T-helper 22 cell (primary cell): Measurements from ENCODE around the gene SCARB1.
"Not testable (repeated sequence)": the region's sequence is repeated elsewhere in the genome, so short reads cannot be mapped to it uniquely, and the experiment has no call there.

Source experiments
- DNase-seq: peaks from one replicate; pipeline ENCODE4 v3.0.0-alpha.2; 2020; ENCODE audit warnings: low read depth

Gene SCARB1, protein sequence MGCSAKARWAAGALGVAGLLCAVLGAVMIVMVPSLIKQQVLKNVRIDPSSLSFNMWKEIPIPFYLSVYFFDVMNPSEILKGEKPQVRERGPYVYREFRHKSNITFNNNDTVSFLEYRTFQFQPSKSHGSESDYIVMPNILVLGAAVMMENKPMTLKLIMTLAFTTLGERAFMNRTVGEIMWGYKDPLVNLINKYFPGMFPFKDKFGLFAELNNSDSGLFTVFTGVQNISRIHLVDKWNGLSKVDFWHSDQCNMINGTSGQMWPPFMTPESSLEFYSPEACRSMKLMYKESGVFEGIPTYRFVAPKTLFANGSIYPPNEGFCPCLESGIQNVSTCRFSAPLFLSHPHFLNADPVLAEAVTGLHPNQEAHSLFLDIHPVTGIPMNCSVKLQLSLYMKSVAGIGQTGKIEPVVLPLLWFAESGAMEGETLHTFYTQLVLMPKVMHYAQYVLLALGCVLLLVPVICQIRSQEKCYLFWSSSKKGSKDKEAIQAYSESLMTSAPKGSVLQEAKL

DNA sequence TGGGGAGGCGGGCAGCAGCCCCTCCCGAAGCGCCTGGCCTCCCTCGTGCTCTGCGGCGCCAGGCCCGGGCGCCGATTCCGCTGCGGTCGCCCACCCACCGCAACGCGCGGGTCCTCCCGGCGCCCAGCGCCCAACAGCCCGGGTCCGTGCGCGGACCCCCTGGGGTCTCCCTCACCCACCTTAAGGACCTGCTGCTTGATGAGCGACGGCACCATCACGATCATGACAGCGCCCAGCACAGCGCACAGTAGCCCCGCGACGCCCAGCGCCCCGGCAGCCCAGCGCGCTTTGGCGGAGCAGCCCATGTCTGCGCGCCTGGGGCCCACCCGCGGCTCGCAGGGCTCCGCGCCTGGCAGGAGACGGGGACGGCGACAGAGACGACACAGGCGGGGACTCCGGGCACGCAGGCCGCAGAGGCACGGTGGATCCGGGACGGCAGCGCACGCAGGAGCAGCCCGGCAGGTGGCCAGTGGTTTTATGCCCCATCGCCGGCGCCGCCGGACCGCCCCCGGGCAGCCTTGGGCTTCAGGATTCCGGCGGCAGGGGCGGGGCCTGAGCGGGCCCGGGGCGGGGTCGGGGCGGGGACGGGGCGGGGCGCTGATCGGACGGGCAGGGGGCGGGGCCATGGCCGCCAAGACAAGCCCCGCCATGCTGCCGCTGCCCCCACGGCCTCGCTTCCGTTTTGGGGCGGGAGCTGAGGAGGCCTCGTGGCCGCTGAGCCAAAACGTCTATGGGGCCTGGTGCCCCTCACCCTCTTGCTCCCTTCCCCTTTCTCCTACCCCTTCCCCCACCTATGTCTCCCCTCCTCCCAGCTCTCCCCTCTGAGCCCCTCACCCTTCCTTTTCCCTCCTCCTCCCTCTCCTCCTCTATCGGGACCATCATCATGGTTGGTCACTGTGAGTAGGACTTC, at the start of gene SCARB1:
Gene SCARB1, minus strand, starts transcription at position 449 of the 910 bp plus-strand sequence. Its CDS starts 144 bp downstream, at position 305.
- peak; percentile 53 for DNase-seq

DNA sequence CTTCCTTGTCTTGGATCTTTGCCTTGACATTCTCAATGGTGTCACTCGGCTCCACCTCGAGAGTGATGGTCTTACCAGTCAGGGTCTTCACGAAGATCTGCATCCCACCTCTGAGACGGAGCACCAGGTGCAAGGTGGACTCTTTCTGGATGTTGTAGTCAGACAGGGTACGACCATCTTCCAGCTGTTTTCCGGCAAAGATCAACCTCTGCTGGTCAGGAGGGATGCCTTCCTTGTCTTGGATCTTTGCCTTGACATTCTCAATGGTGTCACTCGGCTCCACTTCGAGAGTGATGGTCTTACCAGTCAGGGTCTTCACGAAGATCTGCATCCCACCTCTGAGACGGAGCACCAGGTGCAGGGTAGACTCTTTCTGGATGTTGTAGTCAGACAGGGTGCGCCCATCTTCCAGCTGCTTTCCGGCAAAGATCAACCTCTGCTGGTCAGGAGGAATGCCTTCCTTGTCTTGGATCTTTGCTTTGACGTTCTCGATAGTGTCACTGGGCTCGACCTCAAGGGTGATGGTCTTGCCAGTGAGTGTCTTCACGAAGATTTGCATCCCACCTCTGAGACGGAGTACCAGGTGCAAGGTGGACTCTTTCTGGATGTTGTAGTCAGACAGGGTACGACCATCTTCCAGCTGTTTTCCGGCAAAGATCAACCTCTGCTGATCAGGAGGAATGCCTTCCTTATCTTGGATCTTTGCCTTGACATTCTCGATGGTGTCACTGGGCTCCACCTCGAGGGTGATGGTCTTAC, 49.0 kb upstream of the SCARB1 start:
- DNase-seq = not testable (repeated sequence)

DNA sequence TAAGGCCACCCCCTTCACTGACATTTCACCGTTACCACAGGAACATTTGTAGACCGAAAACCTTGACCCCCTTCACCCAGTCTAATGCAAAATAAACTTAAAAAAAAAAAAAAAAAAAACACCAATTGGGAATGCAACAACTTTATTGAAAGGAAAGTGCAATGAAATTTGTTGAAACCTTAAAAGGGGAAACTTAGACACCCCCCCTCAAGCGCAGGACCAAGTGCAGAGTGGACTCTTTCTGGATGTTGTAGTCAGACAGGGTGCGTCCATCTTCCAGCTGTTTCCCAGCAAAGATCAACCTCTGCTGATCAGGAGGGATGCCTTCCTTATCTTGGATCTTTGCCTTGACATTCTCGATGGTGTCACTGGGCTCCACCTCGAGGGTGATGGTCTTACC, 47.9 kb upstream of the SCARB1 start:
- DNase-seq = not testable (repeated sequence)

DNA sequence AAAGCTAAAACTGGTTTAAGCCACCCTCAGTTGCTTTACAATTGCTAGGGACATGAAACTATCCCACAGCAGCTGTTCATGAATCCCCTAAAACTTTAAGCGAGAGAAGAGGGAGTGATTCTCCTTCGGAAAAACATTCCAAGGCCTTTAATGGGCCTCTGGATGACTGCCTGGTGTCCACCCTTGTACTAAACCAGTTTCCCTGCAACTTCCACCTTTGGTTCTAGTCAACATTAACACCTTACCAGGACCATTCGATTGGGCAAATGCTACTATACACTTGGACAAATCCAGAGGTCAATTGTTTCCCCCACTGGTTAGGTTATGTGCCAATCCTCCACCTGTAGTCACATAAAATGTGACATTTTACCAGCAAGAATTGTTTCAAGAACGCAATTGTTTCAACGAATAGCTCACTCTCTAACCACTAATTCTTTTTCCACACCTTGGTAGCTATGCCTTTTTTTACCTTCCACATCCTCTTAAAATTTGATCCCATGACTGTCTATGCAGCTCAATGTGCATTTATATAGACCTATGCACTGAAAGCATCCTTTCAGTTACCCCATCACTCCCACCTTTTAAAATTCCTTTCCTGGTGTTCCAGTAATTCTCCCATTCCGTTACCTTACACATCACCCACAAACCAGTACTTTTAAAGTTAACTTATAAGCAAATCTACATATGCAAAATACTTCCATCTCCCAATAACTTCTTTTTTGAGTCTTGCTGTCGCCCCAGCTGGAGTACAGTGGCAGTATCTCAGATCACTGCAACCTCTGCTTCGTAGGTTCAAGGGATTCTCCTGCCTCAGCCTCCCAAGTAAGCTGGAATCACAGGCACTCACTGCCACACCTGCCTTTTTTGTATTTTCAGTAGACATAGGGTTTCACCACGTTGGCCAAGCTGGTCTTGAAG, 47.2 kb upstream of the SCARB1 start:
- no peak for DNase-seq

DNA sequence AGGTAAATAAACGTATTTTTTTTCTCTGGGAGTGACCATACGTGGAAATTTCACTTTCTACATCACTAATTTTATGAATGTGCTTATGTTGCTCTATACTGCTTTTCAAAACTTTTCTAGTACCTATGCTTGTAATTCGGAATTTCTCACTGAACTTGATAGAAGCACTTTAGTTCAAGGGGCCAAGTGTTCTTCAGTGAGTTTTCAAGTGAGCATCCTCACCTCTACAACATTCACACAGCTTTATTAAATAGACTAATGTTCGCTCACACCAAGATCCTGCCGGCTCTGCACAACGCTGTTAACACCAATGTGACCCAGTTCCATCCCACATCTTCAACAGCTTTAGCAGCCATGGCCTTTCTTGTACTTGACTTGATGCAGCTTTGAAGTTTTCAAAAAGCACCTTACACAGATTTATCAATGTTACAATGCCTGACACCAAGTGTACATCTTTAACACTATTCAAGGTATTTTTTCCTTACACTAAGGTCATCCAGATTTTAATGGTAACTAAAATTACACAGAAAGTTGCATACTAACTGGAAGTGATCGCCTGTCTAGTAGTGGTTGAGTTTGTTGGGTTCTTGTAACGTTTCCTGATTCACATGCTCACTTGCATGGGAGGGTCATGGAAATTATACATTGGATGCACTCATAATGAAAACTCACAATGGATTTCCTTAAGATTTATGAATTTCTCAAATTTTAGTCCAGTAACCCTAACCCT, 46.3 kb upstream of the SCARB1 start:
- DNase-seq = no peak

DNA sequence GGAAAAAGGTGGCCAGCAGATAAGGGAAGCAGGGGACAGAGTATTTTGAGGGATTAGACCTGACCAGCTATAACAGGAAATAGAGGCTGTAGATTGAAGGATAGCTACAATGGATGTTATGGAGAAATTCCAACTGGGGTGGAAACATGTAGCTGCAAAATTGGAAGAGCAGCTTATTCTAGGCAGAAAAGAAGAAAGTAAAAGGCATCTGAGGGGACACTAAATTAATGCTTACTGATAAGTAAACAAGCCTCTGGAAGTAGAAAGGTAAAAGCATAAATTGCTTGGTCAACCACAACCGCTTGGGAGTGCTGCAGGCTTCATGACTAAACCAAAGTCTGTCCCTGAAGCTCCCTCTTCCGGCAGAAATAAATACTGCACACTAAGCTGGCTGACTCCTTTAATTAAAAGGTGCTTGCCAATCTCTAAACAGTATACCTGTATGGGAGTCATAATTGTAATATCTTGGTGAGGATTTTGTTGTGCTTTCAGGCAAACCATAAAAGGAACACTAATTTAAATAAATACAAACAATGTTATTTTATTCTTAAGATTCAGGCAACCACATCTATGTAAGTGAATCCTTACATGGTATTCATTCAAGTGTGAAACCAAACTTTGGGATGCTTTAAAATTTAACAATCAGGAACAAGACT, 43.1 kb upstream of the SCARB1 start:
- DNase-seq = peak; percentile 75

DNA sequence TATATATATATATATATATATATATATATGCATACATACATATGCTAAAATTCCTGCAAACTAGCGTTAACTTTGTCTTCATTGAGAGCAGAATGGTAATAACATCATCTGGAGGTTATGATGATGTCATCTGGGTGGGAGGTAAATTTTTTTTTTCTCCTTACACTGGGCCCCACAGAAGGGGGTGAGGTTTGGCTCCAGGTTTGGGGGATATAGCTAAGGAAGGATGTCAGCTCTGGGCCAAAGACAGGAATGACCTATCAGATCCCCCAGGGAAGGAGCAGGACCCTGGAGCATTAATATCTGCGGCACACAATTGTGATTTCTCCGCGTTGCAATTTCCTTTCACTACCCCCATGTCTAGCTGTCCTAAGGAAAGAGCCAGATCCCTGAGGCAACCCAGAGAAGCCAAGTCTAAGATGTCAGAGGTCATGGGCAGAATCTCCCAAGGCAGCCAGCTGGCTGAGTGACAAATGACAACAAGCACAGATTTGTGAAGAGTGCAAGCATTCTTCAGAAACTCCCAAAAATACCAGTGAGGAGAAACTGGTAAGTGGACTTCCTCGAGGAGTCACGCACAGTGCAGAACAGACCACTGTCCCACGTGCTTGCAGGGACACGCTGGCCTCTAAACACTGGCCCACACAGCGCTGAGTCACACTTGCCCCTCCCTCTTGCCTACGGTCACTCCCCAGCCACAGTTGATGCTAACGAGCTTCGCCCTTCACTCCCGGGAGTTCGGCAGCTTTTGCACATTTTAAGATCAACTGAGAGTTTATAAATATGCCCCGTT, 40.8 kb upstream of the SCARB1 start:
- DNase-seq = no peak

DNA sequence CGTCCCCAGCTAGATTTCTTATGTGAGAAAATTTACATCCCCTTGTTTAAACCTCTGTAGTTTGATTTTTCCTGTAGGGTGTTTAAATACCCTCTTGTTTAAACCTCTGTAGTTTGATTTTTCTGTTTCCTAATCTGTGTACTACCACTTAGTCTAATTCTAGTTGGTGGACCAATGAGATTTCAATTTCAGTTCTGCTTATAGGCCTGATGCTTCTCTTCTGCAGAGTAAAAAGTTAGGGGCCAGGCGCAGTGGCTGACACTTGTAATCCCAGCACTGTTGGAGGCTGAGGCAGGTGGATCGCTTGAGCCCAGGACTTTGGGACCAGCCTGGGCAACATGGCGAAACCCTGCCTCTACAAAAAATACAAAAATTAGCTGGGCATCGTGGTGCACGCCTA, 39.3 kb upstream of the SCARB1 start:
- DNase-seq = no peak

DNA sequence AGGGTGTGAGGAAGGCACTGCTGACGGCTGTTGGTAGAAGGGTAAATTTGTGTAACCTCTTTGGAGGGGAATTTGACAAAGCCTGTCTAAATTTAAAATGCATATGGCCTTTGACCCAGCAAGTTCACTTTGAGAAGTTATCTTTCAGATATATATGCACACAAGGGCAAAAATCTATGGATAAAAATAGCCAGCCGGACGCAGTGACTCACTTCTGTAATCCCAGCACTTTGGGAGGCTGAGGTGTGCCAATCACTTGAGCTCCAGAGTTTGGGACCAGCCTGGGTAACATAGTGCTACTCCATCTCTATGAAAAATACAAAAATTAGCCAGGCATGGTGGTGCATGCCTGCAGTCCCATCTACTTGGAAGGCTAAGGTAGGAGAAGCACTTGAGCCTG, 37.3 kb upstream of the SCARB1 start:
- no peak for DNase-seq

DNA sequence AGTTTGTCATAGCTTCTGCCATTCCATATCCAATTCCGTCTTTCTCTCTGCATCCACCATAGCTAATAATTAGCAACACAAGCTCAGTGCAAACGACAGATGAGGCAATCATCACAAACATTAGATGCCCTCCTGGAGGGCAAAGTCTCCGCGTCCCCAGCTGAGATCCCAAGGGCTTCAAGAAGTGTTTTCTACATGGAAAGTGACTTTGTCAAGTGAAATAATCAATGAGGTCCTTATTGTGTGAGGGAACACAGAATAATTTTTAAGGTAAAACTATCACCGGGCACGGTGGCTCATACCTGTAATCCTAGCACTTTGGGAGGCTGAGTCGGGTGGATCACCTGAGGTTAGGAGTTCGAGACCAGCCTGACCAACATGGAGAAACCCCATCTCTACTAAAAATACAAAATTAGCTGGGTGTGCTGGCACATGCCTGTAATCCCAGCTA, 36.7 kb upstream of the SCARB1 start:
- DNase-seq = not testable (repeated sequence)

DNA sequence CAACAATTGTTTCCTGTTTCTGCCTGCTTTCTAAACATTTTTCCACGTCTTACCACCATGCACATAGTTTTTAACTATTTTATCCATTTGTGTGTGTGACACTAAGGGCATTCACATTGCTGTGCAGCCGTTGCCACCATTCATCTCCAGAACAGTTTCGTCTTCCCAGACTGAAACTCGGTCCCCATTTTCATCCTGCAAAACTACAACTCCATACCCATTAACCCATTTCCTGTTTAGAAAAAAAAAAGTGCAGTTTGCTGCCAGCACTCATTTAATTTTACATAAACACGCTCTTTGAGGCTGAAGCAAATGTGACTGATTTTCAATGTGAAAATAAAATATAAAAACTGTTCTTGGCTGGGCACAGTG, 35.2 kb upstream of the SCARB1 start:
- no peak for DNase-seq

DNA sequence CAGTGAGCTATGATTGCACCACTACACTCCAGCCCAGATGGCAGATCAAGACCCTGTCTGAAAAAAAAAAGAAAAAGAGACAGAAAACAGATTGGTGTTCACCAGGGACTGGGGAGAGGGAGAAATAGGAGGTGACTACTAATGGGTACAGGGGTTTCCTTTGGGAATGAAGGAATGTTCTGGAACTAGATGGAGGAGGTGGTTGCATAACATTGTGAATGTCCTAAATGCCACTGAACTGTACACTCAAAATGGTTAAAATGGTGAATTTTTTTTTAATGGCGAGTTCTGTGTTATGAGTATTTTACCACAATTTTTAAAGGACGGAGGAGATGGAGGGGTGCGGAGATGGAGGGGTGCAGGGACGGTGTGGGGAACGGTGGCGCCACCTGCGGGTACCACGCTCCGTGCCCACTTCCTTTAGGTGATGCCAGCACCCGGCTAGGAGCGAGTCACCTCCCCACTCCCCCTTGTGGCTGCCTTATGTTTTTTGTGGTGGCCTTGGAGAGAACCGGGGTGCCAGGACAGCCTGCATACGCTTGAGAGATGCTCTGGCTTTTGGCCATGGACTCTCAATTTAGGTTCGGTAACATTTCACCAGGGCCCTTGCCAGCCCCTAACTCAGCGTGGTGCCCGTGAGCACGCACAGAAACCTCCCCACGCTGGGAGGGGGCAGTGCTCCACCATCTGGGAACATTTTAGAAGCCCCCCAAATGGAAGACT, 34.7 kb upstream of the SCARB1 start:
- DNase-seq = peak; percentile 29

DNA sequence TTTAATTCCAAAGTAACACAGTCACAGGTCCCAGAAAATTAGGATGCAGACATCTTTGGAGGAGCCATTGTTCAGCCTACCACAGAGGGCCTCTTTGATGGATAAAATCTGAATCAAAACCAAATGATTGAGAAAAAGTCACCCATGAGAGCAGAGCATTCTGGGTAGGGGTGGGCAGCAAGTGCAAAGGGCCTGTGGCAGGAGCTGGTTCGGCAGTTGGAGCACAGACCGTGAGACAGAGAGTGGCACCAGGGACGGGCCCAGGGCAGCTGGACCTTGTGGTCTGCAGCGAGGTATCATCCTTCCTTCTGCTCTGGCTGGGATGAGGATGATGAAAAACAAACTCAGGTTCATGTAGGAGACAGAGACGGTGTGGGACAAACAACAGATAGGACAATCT, 32.8 kb upstream of the SCARB1 start:
- DNase-seq = no peak

DNA sequence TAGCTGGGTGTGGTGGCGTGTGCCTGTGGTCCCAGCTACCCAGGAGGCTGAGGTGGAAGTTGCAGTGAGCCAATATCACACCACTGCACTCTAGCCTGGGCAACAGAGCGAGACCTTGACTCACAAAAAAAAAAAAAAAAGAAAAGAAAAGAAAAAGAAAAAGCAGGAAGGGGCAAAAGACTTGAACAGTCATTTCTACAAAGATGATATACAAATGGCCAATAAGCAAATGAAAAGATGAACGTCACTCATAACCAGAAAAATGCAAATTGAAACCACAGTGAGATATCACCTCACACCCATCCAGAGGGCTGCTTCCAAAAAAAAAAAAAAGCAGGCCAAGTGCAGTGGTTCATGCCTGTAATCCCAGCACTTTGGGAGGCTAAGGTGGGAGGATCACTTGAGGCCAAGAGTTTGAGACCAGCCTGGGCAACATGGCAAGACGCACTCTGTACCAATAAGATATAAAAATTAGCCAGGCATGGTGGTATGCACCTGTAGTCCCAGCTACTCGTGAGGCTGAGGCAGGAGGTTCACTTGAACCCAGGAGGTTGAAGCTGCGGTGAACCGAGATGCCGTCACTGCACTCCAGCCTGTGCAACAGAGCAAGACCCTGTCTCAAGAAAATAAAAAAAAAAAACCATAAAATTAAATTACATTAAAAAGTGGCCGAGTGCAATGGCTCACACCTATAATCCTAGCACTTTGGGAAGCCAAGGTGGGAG, 30.3 kb upstream of the SCARB1 start:
- no peak for DNase-seq

DNA sequence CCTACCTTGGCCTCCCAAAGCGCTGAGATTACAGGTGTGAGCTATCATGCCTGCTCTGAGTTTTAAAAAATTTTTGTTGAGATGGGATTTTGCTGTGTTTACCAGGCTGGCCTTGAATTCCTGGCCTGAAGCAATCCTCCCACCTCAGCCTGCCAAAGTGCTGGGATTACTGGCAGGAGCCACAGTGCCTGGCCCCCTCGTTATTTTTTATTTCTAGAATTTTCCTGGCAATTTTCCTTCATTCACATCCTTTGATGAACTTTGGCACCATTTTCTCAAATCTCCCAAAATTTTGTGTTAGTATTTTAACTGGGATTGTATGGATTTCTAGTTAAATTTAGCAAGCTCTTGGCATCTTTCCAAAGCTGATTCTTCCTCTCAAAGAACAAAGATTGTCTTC, 24.6 kb upstream of the SCARB1 start:
- DNase-seq = no peak

DNA sequence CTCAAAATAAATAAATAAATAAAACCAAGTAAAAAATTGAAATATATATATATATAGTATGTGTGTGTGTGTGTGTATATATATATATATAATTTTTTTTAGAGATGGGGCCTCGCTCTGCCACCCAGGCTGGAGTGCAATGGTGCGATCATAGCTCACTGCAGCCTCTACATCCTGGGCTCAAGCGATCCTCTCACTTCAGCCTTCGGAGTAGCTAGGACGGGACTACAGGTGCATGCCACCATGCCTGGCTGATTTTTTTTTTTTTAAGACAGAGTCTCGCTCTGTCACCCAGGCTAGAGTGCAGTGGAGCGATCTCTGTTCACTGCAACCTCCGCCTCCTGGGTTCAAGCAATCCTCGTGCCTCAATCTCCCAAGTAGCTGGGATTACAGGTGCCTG, 24.1 kb upstream of the SCARB1 start:
- not testable (repeated sequence) for DNase-seq
